Jurkat, Clone E6-1 (cell line): ENCODE data around the gene CD40. TPM values are rescaled to one million over a fixed set of nuclear protein-coding genes. Genes with fewer than 3 reads are reported as not detected.
A peak's percentile ranks its signal among the peaks of the same experiment; 100 is the strongest.

Experiments
- DNase-seq: peaks from one replicate; pipeline ENCODE4 v3.0.0-alpha.2; 2011; ENCODE audit warnings: low read depth, low spot score
- H3K4me3 ChIP-seq: 2 replicates; pipeline ENCODE4 v1.5.1; 2011; ENCODE audit warnings: mild to moderate bottlenecking, low read length, control low read depth, moderate library complexity
- polyA plus RNA-seq: library from polyadenylated mRNA; unstranded; fragments of >200 nt; gene quantifications from one replicate; pipeline ENCODE4 v1.2.1, GENCODE V29; 2012; ENCODE audit warnings: missing spikeins; ENCODE audit not compliant: insufficient read length, insufficient read depth

CD40 gene
- not detected for polyA plus RNA-seq

GRCh38 chr20:46117704-46118467 is at the start of gene CD40:
TSS of gene CD40 (plus strand) at chr20:46118314. CDS start at chr20:46118344, 30 bp downstream.
- DNase-seq: no peak
- H3K4me3 ChIP-seq: no peak within 1 kb of the TSS

GRCh38 chr20:46070215-46070900 is 47.8 kb upstream of the CD40 start:
- DNase-seq: no peak

GRCh38 chr20:46071573-46071972 is 46.5 kb upstream of the CD40 start:
- no peak overlapping the region for H3K4me3 ChIP-seq
- DNase-seq: no peak

More at GRCh38 chr20:46070215-46070900, 47.8 kb upstream of the CD40 start:
- no peak overlapping the region for H3K4me3 ChIP-seq

- no peak for DNase-seq
- H3K4me3 ChIP-seq: no peak overlapping the region
Measured at GRCh38 chr20:46073024-46073423, 45.1 kb upstream of the CD40 start.

GRCh38 chr20:46073443-46073842 is 44.7 kb upstream of the CD40 start:
- H3K4me3 ChIP-seq: no peak overlapping the region
- no peak for DNase-seq

GRCh38 chr20:46074006-46074405 is 44.1 kb upstream of the CD40 start:
- DNase-seq: no peak
- no peak overlapping the region for H3K4me3 ChIP-seq

- no peak for DNase-seq
- no peak overlapping the region for H3K4me3 ChIP-seq
Measured at GRCh38 chr20:46076806-46077205, 41.3 kb upstream of the CD40 start.

GRCh38 chr20:46077642-46078305 is 40.3 kb upstream of the CD40 start:
- DNase-seq: no peak
- H3K4me3 ChIP-seq: no peak overlapping the region

GRCh38 chr20:46078954-46079353 is 39.2 kb upstream of the CD40 start:
- DNase-seq: no peak
- H3K4me3 ChIP-seq: no peak overlapping the region

- DNase-seq: no peak
- no peak overlapping the region for H3K4me3 ChIP-seq
Measured at GRCh38 chr20:46081074-46081473, 37.0 kb upstream of the CD40 start.

- no peak for DNase-seq
- no peak overlapping the region for H3K4me3 ChIP-seq
Measured at GRCh38 chr20:46083101-46083500, 35.0 kb upstream of the CD40 start.

GRCh38 chr20:46083531-46084061 is 34.5 kb upstream of the CD40 start:
- no peak for DNase-seq
- no peak overlapping the region for H3K4me3 ChIP-seq

GRCh38 chr20:46084805-46085178 is 33.3 kb upstream of the CD40 start:
- H3K4me3 ChIP-seq: no peak overlapping the region
- no peak for DNase-seq

GRCh38 chr20:46085179-46085851 is 32.8 kb upstream of the CD40 start:
- H3K4me3 ChIP-seq: no peak overlapping the region
- no peak for DNase-seq

- DNase-seq: no peak
- no peak overlapping the region for H3K4me3 ChIP-seq
Measured at GRCh38 chr20:46087161-46087560, 31.0 kb upstream of the CD40 start.

- peak; percentile 45 for DNase-seq
- H3K4me3 ChIP-seq: peak overlapping the region; percentile 83
Measured at GRCh38 chr20:46088409-46089166, 29.5 kb upstream of the CD40 start.

GRCh38 chr20:46089167-46089416 is 29.0 kb upstream of the CD40 start:
- no peak for DNase-seq
- H3K4me3 ChIP-seq: peak overlapping the region; percentile 83

- DNase-seq: peak; percentile 93
- peak within 1 kb of the TSS; percentile 83 for H3K4me3 ChIP-seq
Measured at GRCh38 chr20:46089417-46090388, 28.4 kb upstream of the CD40 start, which contains the start of gene NCOA5. TSS of gene NCOA5 (minus strand) at chr20:46089962. CDS start at chr20:46079424, 10,538 bp downstream.
